SK-N-DZ (cell line): ENCODE results near the gene ZNF646.

Experiments used
- DNase-seq: peaks from one replicate; pipeline ENCODE4 v3.0.0-alpha.2; 2015; ENCODE audit warnings: low spot score

Gene ZNF646

DNA sequence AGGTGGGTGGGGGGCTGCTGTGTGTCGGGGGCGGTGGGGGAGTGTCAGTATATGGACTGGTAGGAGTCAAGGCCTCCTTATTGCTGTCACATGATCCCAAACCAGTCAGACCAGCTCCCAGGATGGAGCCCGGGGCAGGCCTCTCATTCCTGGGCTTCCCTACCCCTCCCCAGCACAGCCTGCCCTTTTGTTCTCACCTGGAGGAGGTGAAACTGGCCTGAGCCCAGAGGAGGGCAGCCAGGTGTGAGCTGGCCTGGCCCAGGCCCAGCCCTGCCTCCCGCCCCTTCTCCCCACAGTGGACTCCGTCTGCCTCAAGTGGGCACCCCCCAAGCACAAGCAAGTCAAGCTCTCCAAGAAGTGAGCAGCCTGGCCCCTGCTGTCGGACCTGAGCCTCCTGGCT, 56.7 kb downstream of the ZNF646 start:
- DNase-seq, result no peak

DNA sequence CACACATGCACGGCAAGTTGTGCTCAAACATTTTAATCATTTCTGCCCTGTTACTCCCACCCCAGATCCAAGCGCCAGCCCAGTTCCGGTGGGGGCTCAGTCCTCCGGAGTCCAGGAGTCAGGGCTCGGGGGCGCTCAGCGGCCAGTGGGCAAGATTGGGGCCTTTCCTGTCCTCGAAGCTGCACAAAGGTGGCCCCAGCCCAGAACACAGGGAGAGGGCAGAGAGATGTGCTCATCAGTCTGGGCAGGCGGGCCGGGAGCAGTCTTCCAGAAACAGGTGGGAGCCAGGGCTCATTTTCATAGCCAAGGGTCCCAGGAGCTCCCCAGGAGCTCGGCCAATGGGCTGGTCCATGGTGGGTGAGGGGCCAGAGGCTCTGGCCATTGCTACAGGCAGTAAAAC, 57.2 kb downstream of the ZNF646 start:
- DNase-seq, result no peak

DNA sequence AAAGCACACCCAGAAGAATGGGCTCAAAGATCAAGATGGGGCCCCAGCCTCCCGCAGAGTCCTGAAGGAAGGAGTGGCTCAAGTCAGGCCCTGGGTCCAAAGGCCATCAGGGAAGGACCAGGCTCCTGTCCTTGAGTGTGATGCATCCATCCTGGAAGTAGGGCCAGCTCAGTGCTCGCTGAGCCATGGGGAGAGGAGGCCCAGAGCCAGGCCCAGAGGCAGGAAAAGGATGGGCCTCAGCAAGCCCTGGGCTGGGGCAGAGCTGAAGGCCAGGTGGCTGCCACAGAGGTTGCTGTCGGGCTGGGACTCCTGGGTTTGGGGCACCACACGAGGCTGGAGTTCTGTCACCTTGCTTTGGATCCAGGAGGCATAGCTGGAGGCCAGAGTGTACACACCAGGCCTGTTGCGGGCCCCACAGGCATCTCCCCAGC, 57.6 kb downstream of the ZNF646 start:
- no peak for DNase-seq

DNA sequence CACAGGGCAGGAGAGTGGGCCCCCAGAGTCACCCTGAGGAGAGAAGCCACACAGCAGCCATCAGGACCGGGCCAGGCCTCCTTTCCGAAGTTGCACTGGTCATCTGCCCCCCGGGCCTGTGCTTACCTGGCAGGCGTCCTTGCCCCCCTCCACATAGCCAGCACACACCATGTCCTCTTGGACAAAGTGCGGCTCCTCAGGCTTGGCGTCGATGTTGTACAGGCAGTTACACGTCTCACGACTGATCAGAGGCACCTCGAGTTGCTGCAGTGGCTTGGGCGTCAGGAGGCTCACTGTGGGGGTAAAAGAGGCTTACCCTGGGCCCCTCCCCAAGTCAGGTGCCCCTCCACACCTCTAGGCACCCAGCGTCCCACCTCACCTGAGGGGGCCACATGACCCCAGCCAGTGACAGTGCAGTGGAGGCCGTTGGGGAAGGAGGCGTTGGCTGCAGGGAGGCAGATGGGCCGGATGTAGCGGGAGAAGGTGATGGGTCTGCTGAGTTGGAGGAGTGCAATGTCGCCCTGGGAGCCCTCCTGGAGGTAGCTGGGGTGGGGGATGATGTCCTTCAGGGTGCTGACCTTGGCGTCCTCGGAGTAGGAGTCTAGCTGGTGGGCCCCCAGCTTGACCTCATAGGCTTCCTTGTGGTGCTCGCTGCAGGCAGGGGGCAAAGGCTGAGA, 58.2 kb downstream of the ZNF646 start:
- DNase-seq, result no peak

DNA sequence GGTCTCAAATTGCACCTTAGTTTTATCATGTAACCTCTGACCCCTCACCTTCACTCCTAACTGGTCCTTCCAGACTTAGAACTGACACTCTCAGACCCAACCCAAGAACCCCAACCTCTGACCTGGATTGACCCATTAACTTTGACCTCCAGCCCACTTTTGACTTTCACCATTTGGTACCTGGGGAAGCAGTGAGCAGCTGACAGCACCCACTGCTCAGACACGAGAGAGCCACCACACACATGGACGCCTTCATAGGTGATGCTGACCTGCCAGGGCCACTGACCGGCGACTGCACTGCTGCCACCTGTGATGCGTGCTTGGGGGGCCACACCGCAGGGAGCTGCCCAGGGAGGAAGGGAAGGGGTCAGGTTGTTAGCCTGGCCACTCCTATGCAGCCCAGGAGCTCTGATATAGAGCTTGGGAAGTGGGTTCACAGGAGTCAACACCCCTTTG, 58.9 kb downstream of the ZNF646 start:
- no peak for DNase-seq
